ENCODE measurements around the gene PFAS.

- TF ChIP-seq POLR2A (IDR thresholded peaks at IDR 0.05) (no peak), CTCF (IDR thresholded peaks at IDR 0.05) (peak in 1 of 12 donors; percentile 1)
Observed at GRCh38 chr17:8210761-8211458, 38.2 kb upstream of the PFAS start.

All from heart left ventricle (tissue), 13 donors.